Caco-2 (cell line): Measurements from ENCODE around the gene NUMB. TPM values are rescaled to one million over a fixed set of nuclear protein-coding genes. Genes with fewer than 3 reads are reported as not detected.

Experiments
- BruUV-seq: library from RNA; stranded (reverse); fragments of 400-500 nt; replicated peaks from 2 replicates; lab custom pipeline; 2021; lab: Mats Ljungman, UMichigan
- CTCF ChIA-PET: fragments of 300-600 bp; sonication (Branson Sonifier 250); formaldehyde crosslinking; loops from one replicate; lab custom pipeline; 2022; ENCODE audit warnings: antibody characterized with exemption; lab: Charles Lee
- POLR2A ChIA-PET: fragments of 300-600 bp; sonication (Branson Sonifier 250); formaldehyde crosslinking; loops from one replicate; lab custom pipeline; 2022; ENCODE audit warnings: antibody characterized with exemption; lab: Charles Lee
- DNase-seq, 2 experiments: peaks; one replicate each; pipeline versions ENCODE4 v3.0.0 to v3.0.0-alpha.2; 2020 to 2022
- H3K27me3 ChIP-seq: replicated peaks from 2 replicates; pipeline ENCODE4 v1.6.0; 2011; ENCODE audit warnings: low read length; ENCODE audit not compliant: control insufficient read depth, insufficient read depth
- H3K36me3 ChIP-seq: 2 replicates; pipeline ENCODE4 v1.5.1; 2011; ENCODE audit warnings: low read length; ENCODE audit not compliant: control insufficient read depth, insufficient read depth
- H3K4me1 ChIP-seq: fragments of 250-450 bp; sonication (Bioruptor Pico); 2 replicates; pipeline ENCODE4 v1.5.1; 2020; ENCODE audit warnings: mild to moderate bottlenecking
- H3K4me3 ChIP-seq: 2 replicates; pipeline ENCODE4 v1.5.1; 2011; ENCODE audit warnings: low read depth, mild to moderate bottlenecking, control low read depth, low read length
- H3K9me3 ChIP-seq: fragments of 250-450 bp; sonication (Bioruptor Pico); 2 replicates; pipeline ENCODE4 v1.5.1; 2020; ENCODE audit warnings: mild to moderate bottlenecking, moderate library complexity
- H3K27ac Mint-ChIP-seq: one replicate; pipeline ENCODE4 v1.8.0; 2022; ENCODE audit warnings: mixed read lengths; ENCODE audit not compliant: unreplicated experiment
- H3K27me3 Mint-ChIP-seq: one replicate; pipeline ENCODE4 v1.8.0; 2022; ENCODE audit warnings: mixed read lengths; ENCODE audit not compliant: insufficient read depth, unreplicated experiment
- H3K36me3 Mint-ChIP-seq: one replicate; pipeline ENCODE4 v1.8.0; 2022; ENCODE audit warnings: mild to moderate bottlenecking, mixed read lengths; ENCODE audit not compliant: insufficient read depth, unreplicated experiment
- H3K4me1 Mint-ChIP-seq: one replicate; pipeline ENCODE4 v1.8.0; 2022; ENCODE audit warnings: low read depth, mixed read lengths; ENCODE audit not compliant: unreplicated experiment
- H3K4me3 Mint-ChIP-seq: one replicate; pipeline ENCODE4 v1.8.0; 2022; ENCODE audit warnings: mild to moderate bottlenecking, moderate library complexity, mixed read lengths; ENCODE audit not compliant: unreplicated experiment
- H3K9me3 Mint-ChIP-seq: one replicate; pipeline ENCODE4 v1.8.0; 2022; ENCODE audit warnings: mixed read lengths; ENCODE audit not compliant: unreplicated experiment
- CTCF ChIP-seq, 2 experiments: fragments of 200-600 bp in 1 of 2; IDR thresholded peaks; 1 replicate in 1 of 2; 2 replicates in 1 of 2; pipeline versions ENCODE4 v1.5.1 to v1.8.0; 2011 to 2022; ENCODE audit warnings: antibody characterized with exemption in 1 of 2, control low read depth in 1 of 2, inconsistent platforms in 1 of 2, low read depth in 1 of 2, low read length in 1 of 2, mild to moderate bottlenecking in 1 of 2, moderate library complexity in 1 of 2; ENCODE audit not compliant: insufficient read depth in 1 of 2, severe bottlenecking in 1 of 2, unreplicated experiment in 1 of 2
- intact Hi-C: fragments of 100-400 bp; cut with micrococcal nuclease; formaldehyde crosslinking; loops from one replicate; pipeline ENCODE4 v1.10.0; 2022; ENCODE audit not compliant: unreplicated experiment
- total RNA-seq: library from RNA; stranded (reverse); gene quantifications from 2 replicates; pipeline ENCODE4 v1.2.3, GENCODE V29; 2022

The NUMB gene
- total RNA-seq, 1 experiment from 2014 or later, result 67.6 TPM

- TF ChIP-seq CTCF (IDR thresholded peaks at IDR 0.05; ENCODE audit: insufficient read depth in 1 of 2, low read depth in 1 of 2, low read length in 1 of 2, severe bottlenecking in 1 of 2, unreplicated experiment in 1 of 2), result no peak
- DNase-seq, result no peak
- Mint-ChIP-seq H3K9me3 (no peaks in the 10 kb centered on the region), H3K27me3 (no peaks in the 10 kb centered on the region), H3K27ac (no peak overlapping the region), H3K4me1 (no peaks in the 10 kb centered on the region), H3K4me3 (no peak overlapping the region), H3K36me3 (no peaks in the 10 kb centered on the region)
- no TSS peak for BruUV-seq
- Histone ChIP-seq H3K36me3 (no peaks in the 10 kb centered on the region), H3K4me1 (peaks cover 4% of the 10 kb centered on the region; the same call in 1 of the 2 replicates), H3K4me3 (no peak overlapping the region), H3K27me3 (no peaks in the 10 kb centered on the region), H3K9me3 (no peaks in the 10 kb centered on the region)
- intact Hi-C loops, result loop anchor here (5.0 kb wide), 1 partner anchor 193 kb away; no protein-coding TSS in a partner anchor
- ChIA-PET CTCF (interaction anchor here (0.6 to 0.7 kb wide), 5 partner anchors 52 to 1619 kb away, joined by 3 to 8 read pairs (median 7); no protein-coding TSS in a partner anchor), POLR2A (no interaction called here)
Measured at GRCh38 chr14:73474952-73475351, 16.6 kb upstream of the NUMB start.

GRCh38 chr14:73472185-73473114 is 14.1 kb upstream of the NUMB start:
- peak in 1 of 2 experiments; percentile 61 for DNase-seq
- CTCF ChIA-PET, result interaction anchor here (0.7 to 2.5 kb wide), 14 partner anchors 10 to 431 kb away, joined by 3 to 48 read pairs (median 4); partner anchors contain the start of genes NUMB, PSEN1 and RIOX1
- no peaks in the 10 kb centered on the region for H3K4me1 Mint-ChIP-seq

More at GRCh38 chr14:73472185-73473114, 14.1 kb upstream of the NUMB start:
- intact Hi-C loops, result loop anchor here (1.0 to 5.0 kb wide), 5 partner anchors 148 to 299 kb away; no protein-coding TSS in a partner anchor
- Histone ChIP-seq H3K4me1 (no peaks in the 10 kb centered on the region), H3K9me3 (no peaks in the 10 kb centered on the region), H3K4me3 (no peak overlapping the region), H3K36me3 (no peaks in the 10 kb centered on the region), H3K27me3 (no peaks in the 10 kb centered on the region)
- no peak overlapping the region for H3K4me3 Mint-ChIP-seq
- TF ChIP-seq CTCF (IDR thresholded peaks at IDR 0.05; ENCODE audit: insufficient read depth in 1 of 2, low read depth in 1 of 2, low read length in 1 of 2, severe bottlenecking in 1 of 2, unreplicated experiment in 1 of 2), result peak; percentile 37 to 65
- H3K9me3 Mint-ChIP-seq, result no peaks in the 10 kb centered on the region
- H3K27me3 Mint-ChIP-seq, result no peaks in the 10 kb centered on the region
- no TSS peak for BruUV-seq
- POLR2A ChIA-PET, result no interaction called here
- no peaks in the 10 kb centered on the region for H3K36me3 Mint-ChIP-seq
- H3K27ac Mint-ChIP-seq, result no peak overlapping the region
